Measurements from ENCODE around the gene KCNC1.

DNA sequence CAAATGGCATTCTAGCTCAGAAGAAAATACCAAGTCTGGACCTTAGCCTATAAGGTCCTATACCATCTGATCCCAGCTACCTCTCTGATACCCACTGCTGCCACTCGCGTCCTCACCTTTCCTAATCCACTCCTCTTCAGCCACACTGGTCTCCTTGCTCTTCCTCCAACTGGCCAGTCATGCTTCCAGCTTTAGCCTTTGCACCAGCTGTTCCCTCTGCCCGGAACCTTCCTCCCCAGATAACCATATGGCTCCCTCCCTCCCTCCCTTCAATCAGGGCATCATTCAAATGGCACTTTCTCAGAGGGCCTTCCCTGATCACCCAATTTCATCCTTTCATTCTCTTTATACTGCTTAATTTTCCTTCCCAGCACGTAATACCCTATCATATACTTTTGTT is 67.9 kb downstream of the KCNC1 start:
- no peak for TF ChIP-seq CTCF (IDR thresholded peaks at IDR 0.05)
- TF ChIP-seq POLR2A (IDR thresholded peaks at IDR 0.05), result no peak
- no peak for TF ChIP-seq POLR2AphosphoS5 (IDR thresholded peaks at IDR 0.05)

All from sigmoid colon (tissue), 4 donors.